Mucosa of descending colon (tissue), 3 donors: ENCODE measurements around the gene DYRK1A. TPM values are rescaled to one million over a fixed set of nuclear protein-coding genes. Genes with fewer than 3 reads are reported as not detected.

Experiments
- ATAC-seq: fragments of 200-7000 bp; cut with Tn5 transposase; one replicate; pipeline ENCODE4 v1.9.1; 2020; ENCODE audit warnings: mild to moderate bottlenecking, moderate library complexity
- DNase-seq, 3 donors: peaks; one replicate each; pipeline ENCODE4 v3.0.0-alpha.2; 2020
- H3K36me3 ChIP-seq: fragments of 200-600 bp; one replicate; pipeline ENCODE4 v1.8.0; 2021; ENCODE audit warnings: low read depth, mild to moderate bottlenecking
- H3K4me1 ChIP-seq: fragments of 200-600 bp; one replicate; pipeline ENCODE4 v1.8.0; 2021; ENCODE audit warnings: low read depth, mild to moderate bottlenecking
- H3K4me3 ChIP-seq: fragments of 200-600 bp; one replicate; pipeline ENCODE4 v1.8.0; 2021; ENCODE audit warnings: mild to moderate bottlenecking
- H3K9me3 ChIP-seq: fragments of 200-600 bp; one replicate; pipeline ENCODE4 v1.8.0; 2021; ENCODE audit warnings: mild to moderate bottlenecking
- intact Hi-C, 2 donors: fragments of 100-400 bp; cut with DNase I in 1 of 2; cut with micrococcal nuclease in 1 of 2; formaldehyde crosslinking; loops; one replicate each; pipeline versions ENCODE4 v1.11.0 to v1.11.1; 2022; cut with DNase I, micrococcal nuclease
- total RNA-seq, 3 donors: library from RNA; stranded (reverse); fragmentation: NEBNext Ultra II Directional in 2 of 3; extraction: Animal tissue kit (Norgen Biotek cat#: 25700) in 2 of 3; gene quantifications; one replicate each; pipeline versions ENCODE4 v1.2.1 to v1.2.4, GENCODE V29; 2021 to 2023
- TF ChIP-seq, protein P1 (sequence below): fragments of 200-600 bp; IDR thresholded peaks from one replicate; pipeline ENCODE4 v1.8.0; 2022; ENCODE audit warnings: antibody characterized with exemption, mild to moderate bottlenecking
- donor health status: DM: no; HTN: no; CAD: no; lungs with moderate emphysema.
- donor health status: DM: no; HTN: no; CAD: no.
- donor health status: DM: no; HTN: yes; CAD: no.

Gene DYRK1A
- total RNA-seq, 3 donors from 2014 or later: 61.2 to 76.5 (median 72.7) TPM

DNA sequence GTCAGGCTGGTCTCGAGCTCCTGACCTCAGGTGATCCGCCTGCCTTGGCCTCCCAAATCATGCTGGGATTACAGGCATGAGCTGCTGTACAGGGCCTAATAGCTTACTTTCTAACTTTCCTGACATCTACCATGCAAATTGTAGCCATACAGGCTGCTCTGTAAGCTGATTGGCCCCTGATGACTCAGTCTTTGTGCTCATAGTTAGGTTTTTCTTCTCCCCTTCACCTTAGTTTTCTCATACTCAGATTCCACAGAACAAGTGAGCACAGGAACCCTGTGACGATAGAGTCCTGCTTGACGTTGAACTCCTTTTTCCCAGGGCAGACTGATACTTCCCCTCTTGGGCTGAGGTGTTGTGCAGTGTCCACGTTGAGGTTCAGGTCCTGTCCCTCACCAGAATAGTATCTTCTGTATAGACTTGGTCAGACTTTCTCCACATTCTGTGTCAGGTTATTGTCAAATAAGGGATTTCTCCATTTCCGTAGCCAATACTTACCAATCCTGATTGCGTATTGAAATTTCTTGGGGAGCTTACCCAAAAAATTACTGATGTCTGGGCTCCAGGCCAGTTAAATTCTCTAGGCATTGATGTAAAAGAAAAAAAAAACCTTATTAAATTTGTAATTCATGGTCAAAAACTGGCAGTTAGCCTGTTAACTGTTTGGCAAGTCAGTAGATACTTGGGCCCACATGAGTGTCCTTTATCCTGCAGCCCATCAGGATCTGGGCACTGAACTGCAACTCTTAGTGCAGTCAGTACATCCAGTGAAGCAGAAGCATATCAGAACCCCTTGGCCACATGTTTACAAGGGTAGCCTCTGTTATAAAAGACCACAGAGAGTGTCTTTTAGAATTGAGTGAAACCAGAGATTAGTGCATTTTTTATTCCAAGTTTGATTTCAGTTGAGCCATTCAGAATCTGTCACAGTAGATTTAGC, 118.2 kb downstream of the DYRK1A start:
- intact Hi-C loops: no loop called here
- DNase-seq: no peak
- Histone ChIP-seq H3K4me3 (no peak overlapping the region), H3K4me1 (no peaks in the 10 kb centered on the region), H3K9me3 (no peaks in the 10 kb centered on the region), H3K36me3 (peaks cover 4% of the 10 kb centered on the region)
- ATAC-seq: no peak
- TF ChIP-seq, protein P1, sequence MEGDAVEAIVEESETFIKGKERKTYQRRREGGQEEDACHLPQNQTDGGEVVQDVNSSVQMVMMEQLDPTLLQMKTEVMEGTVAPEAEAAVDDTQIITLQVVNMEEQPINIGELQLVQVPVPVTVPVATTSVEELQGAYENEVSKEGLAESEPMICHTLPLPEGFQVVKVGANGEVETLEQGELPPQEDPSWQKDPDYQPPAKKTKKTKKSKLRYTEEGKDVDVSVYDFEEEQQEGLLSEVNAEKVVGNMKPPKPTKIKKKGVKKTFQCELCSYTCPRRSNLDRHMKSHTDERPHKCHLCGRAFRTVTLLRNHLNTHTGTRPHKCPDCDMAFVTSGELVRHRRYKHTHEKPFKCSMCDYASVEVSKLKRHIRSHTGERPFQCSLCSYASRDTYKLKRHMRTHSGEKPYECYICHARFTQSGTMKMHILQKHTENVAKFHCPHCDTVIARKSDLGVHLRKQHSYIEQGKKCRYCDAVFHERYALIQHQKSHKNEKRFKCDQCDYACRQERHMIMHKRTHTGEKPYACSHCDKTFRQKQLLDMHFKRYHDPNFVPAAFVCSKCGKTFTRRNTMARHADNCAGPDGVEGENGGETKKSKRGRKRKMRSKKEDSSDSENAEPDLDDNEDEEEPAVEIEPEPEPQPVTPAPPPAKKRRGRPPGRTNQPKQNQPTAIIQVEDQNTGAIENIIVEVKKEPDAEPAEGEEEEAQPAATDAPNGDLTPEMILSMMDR: no peak

DNA sequence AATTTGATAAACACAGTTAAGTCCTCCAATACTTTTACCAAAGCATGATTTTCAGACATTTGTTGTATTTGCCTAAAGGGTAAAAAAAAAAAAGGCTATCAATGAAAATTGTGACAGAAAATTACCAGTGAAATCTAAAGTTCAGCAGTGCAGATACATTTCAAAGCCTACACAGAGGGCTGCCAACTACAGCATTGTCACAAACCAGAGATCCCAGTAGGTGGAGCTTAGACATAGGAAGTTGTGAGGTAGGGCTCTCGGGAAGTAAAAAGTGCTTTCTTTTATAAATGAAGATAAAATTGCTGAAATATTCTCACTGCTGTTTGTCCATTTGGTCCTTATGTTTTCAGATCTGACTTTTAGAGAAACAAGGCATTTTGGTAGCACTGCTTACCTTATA, 123.0 kb downstream of the DYRK1A start:
- no peaks in the 10 kb centered on the region for H3K4me1 ChIP-seq
- TF ChIP-seq, protein P1: no peak
- no peaks in the 10 kb centered on the region for H3K9me3 ChIP-seq
- intact Hi-C loops: no loop called here
- H3K4me3 ChIP-seq: no peak overlapping the region
- ATAC-seq (no peak), DNase-seq (no peak)
- H3K36me3 ChIP-seq: peaks cover 4% of the 10 kb centered on the region

DNA sequence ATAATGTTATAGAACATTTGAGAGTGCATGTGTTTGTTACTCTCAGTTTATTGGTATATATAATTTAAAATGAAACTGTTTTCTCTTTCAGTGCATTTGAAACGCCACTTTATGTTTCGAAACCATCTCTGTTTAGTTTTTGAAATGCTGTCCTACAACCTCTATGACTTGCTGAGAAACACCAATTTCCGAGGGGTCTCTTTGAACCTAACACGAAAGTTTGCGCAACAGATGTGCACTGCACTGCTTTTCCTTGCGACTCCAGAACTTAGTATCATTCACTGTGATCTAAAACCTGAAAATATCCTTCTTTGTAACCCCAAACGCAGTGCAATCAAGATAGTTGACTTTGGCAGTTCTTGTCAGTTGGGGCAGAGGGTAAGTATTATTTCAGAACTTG, 123.5 kb downstream of the DYRK1A start:
- intact Hi-C loops: no loop called here
- Histone ChIP-seq H3K4me3 (no peak overlapping the region), H3K4me1 (no peaks in the 10 kb centered on the region), H3K36me3 (peaks cover 4% of the 10 kb centered on the region), H3K9me3 (no peaks in the 10 kb centered on the region)
- TF ChIP-seq, protein P1: no peak
- DNase-seq (no peak), ATAC-seq (no peak)

DNA sequence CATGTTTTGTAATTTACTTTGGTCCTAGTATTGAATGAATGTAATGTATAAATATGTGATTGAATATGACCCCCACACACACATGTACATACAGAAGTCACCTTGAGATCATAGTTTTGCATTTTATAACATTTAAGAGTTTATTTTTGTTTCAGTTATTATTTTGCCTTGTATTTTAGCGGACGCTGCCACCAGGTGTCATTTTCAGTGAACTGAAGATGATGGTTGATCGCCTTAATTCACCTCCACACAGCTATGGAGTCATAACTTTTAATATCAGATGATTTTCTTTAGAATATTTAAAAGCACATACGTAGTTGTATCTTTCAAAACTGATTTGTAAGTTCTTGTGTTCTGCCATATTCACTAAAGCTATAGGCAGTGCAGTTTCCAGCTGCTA, 130.4 kb downstream of the DYRK1A start:
- Histone ChIP-seq H3K4me3 (no peak overlapping the region), H3K9me3 (no peaks in the 10 kb centered on the region), H3K4me1 (no peaks in the 10 kb centered on the region), H3K36me3 (no peaks in the 10 kb centered on the region)
- DNase-seq (no peak), ATAC-seq (no peak)
- intact Hi-C loops: no loop called here
- TF ChIP-seq, protein P1: no peak

DNA sequence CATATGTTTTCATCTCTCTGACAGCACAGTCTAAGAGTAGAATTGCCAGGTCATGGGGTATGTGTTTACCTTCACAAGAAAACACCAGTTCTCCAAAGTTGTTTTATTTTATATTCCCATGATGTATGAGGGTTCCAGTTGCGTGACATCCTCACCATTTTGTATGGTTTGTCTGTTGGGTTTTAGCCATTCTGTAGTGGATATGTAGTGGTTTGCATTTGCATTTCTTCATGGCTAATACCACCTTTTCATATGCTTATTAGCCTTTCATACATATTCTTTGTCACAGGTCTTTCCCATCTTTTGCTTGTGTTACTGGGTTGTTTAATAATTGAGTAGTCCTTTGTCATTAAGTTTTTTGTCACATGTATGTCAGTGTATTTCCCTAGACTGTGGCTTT, 132.1 kb downstream of the DYRK1A start:
- Histone ChIP-seq H3K4me3 (no peak overlapping the region), H3K9me3 (no peaks in the 10 kb centered on the region), H3K4me1 (no peaks in the 10 kb centered on the region), H3K36me3 (peaks cover 5% of the 10 kb centered on the region)
- DNase-seq: no peak
- ATAC-seq: no peak
- TF ChIP-seq, protein P1: no peak
- intact Hi-C loops: no loop called here
